Measurements from ENCODE around the gene SLC13A3.

DNA sequence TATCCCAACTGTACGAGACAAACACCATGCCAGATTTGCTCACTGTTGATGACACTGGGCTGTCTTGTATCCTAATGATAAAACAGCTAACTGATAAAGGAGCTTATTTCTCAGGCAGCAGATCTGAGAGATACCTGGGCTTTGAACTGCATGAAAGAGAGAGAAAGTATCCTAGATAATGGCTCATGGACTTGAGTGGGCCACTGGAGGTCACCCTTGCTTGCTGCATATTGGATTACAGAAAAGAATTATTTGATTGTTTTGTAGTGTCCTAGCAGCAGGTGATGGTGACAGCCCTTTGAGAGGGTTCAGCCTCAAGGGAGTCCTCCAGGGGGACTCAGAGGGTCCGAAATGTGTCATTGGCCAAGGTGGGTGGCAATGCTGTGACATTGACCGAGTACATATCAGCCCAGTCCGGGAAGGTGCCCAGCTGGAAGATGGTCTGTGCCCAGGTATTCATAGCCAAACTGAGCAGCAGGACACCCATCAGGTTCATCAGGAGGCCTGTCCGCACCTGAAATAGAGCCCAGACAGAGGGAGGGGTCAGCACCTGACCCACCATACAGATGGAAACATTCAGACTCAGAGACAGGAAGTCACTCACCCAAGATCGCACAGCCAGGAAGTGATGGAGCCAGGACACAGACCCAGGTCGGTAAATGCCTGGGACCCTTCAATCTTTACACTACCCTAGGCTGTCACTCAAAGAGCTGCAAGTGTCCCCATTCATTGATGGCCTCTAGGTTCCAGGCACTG is 91.4 kb downstream of the SLC13A3 start:
- TF ChIP-seq, protein P1, sequence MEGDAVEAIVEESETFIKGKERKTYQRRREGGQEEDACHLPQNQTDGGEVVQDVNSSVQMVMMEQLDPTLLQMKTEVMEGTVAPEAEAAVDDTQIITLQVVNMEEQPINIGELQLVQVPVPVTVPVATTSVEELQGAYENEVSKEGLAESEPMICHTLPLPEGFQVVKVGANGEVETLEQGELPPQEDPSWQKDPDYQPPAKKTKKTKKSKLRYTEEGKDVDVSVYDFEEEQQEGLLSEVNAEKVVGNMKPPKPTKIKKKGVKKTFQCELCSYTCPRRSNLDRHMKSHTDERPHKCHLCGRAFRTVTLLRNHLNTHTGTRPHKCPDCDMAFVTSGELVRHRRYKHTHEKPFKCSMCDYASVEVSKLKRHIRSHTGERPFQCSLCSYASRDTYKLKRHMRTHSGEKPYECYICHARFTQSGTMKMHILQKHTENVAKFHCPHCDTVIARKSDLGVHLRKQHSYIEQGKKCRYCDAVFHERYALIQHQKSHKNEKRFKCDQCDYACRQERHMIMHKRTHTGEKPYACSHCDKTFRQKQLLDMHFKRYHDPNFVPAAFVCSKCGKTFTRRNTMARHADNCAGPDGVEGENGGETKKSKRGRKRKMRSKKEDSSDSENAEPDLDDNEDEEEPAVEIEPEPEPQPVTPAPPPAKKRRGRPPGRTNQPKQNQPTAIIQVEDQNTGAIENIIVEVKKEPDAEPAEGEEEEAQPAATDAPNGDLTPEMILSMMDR (IDR thresholded peaks at IDR 0.05; ENCODE audit: low read length), result no peak
- TF ChIP-seq EZH2 (IDR thresholded peaks at IDR 0.05; ENCODE audit: borderline replicate concordance, low read length), result no peak

Data from OCI-LY1 (cell line).